Thoracic aorta endothelial cell (primary cell): Measurements from ENCODE around the gene CCL4L2. TPM values are rescaled to one million over a fixed set of nuclear protein-coding genes. Genes with fewer than 3 reads are reported as not detected.

Experiments
- small RNA-seq: library from RNA; depleted of rRNA; stranded (forward); fragments of <200 nt; gene quantifications from one replicate; pipeline ENCODE3, GENCODE V24; 2012
- total RNA-seq: library from RNA; depleted of rRNA; stranded (reverse); fragments of >200 nt; gene quantifications from 2 replicates; pipeline ENCODE4 v1.2.3, GENCODE V29; 2012

The CCL4L2 gene
- total RNA-seq, result not detected in 2 replicates

GRCh38 chr17:36210439-36211211 is at the start of gene CCL4L2:
Gene CCL4L2 (plus strand): TSS chr17:36211063.

GRCh38 chr17:36176536-36176935 is 34.3 kb upstream of the CCL4L2 start, which contains the start of gene TBC1D3B:
Gene TBC1D3B (minus strand): TSS chr17:36176636. CDS start chr17:36175050, 1,586 bp downstream.

Small RNAs within 50 kb of the gene (small RNA-seq; reads per million reads assigned to genes)
- gene AC243829.3 (not detected), gene AC243829.6 (not detected)

Other genes with a start within 250 kb of the CCL4L2 start
- 1.1 and 1.5 TPM in 2 replicates for gene CCL16, start 229.6 kb upstream of the CCL4L2 start, total RNA-seq
- 30.2 and 51.3 TPM in 2 replicates for gene CCL14, start 224.3 kb upstream of the CCL4L2 start, total RNA-seq
- not detected in 2 replicates for gene CCL15, start 209.5 kb upstream of the CCL4L2 start, total RNA-seq
- 2.4 and 5.9 TPM in 2 replicates for gene CCL23, start 193.1 kb upstream of the CCL4L2 start, total RNA-seq
- not detected in 2 replicates for gene CCL18, start 146.8 kb upstream of the CCL4L2 start, total RNA-seq
- not detected in 2 replicates for gene CCL3, start 120.9 kb upstream of the CCL4L2 start, total RNA-seq
- gene CCL4, start 107.2 kb upstream of the CCL4L2 start, total RNA-seq, result not detected in 2 replicates
- gene TBC1D3B, start 34.4 kb upstream of the CCL4L2 start, total RNA-seq, result 0.93 and 1.1 TPM in 2 replicates
- not detected in 2 replicates for gene CCL3L1, start 14.3 kb upstream of the CCL4L2 start, total RNA-seq
- gene TBC1D3I, start 53.5 kb downstream of the CCL4L2 start, total RNA-seq, result 0.14 and 1.1 TPM in 2 replicates
- gene TBC1D3G, start 112.8 kb downstream of the CCL4L2 start, total RNA-seq, result not detected in 2 replicates
- not detected in 2 replicates for gene TBC1D3H, start 177.4 kb downstream of the CCL4L2 start, total RNA-seq